Pancreas (tissue), 10 donors: ENCODE results near the gene CCDC85C. TPM values are rescaled to one million over a fixed set of nuclear protein-coding genes. Genes with fewer than 3 reads are reported as not detected.
A peak's percentile ranks its signal among the peaks of the same experiment; 100 is the strongest.

Source experiments
- ATAC-seq, 4 donors: fragments of 200-7000 bp; cut with Tn5 transposase; one replicate each; pipeline versions ENCODE4 v1.8.0 to v1.9.1; 2020; ENCODE audit warnings: mild to moderate bottlenecking in 4 of 4, moderate library complexity in 4 of 4
- DNase-seq, 6 donors: peaks; one replicate each; pipeline ENCODE4 v3.0.0-alpha.2; 2020
- FAIRE-seq: peaks from 2 replicates; lab custom pipeline; 2012; peaks lifted over from hg19 to GRCh38; lab: Jason Lieb, UNC
- H3K27ac ChIP-seq, 4 donors: fragments of 200-600 bp; sonication (generic); 1 replicate in 3 of 4; 2 replicates in 1 of 4; pipeline versions ENCODE4 v1.5.0 to v1.8.0; 2020
- H3K27me3 ChIP-seq, 4 donors: fragments of 200-600 bp; one replicate each; pipeline ENCODE4 v1.8.0; 2021
- H3K36me3 ChIP-seq, 3 donors: fragments of 200-600 bp; sonication (generic) in 1 of 3; one replicate each; pipeline versions ENCODE4 v1.5.0 to v1.8.0; 2020 to 2021
- H3K4me1 ChIP-seq, 3 donors: fragments of 200-600 bp; one replicate each; pipeline ENCODE4 v1.8.0; 2021
- H3K4me3 ChIP-seq, 4 donors: fragments of 200-600 bp; sonication (generic) in 2 of 4; one replicate each; pipeline versions ENCODE4 v1.5.0 to v1.8.0; 2020 to 2021
- H3K9me3 ChIP-seq, 4 donors: fragments of 200-600 bp; one replicate each; pipeline ENCODE4 v1.8.0; 2021
- WGBS, 2 donors: extraction: QIAGEN DNeasy Blood & Tissue Kit; methylation state at CpG; one replicate each; pipeline ENCODE4 v1.1.7; 2013; 5-methylcytosine and 5-hydroxymethylcytosine counted together
- intact Hi-C, 3 donors: fragments of 100-400 bp; cut with DNase I; formaldehyde crosslinking; loops; one replicate each; pipeline versions ENCODE4 v1.11.1 to v1.14.2; 2022
- polyA plus RNA-seq, 2 donors: library from polyadenylated mRNA; stranded (reverse); fragments of 200-250 nt; gene quantifications; one replicate each; pipeline ENCODE4 v1.2.3, GENCODE V29; 2013
- total RNA-seq, 6 donors: library from RNA; stranded (reverse); fragmentation: NEBNext Ultra II Directional in 4 of 6; extraction: Animal tissue kit (Norgen Biotek cat#: 25700) in 4 of 6; gene quantifications; one replicate each; pipeline versions ENCODE4 v1.2.1 to v1.2.4, GENCODE V29; 2021 to 2023
- TF ChIP-seq, protein P1 (sequence below), 4 donors: fragments of 200-600 bp; sonication (generic) in 3 of 4; IDR thresholded peaks; one replicate each; pipeline versions ENCODE4 v1.5.0 to v1.8.0; 2021; ENCODE audit warnings: antibody characterized with exemption in 4 of 4
- donor health status: healthy with polysubstance abuse.
- donor health status: DM: no; HTN: no; CAD: no; lungs with moderate emphysema.
- donor health status: DM: no; HTN: no; CAD: no.
- donor health status: control.
- donor health status: control.
- donor health status: Bipolar disorder and iron deficiency.
- donor health status: DM: yes; HTN: yes; CAD: no.
- donor health status: DM: no; HTN: no; CAD: no.
- donor health status: DM: no; HTN: no; CAD: no.
- donor health status: DM: yes; HTN: yes; CAD: no.

Gene CCDC85C
- total and polyA plus RNA-seq, 8 donors: 9.5 to 22.2 (median 17.6) TPM

DNA sequence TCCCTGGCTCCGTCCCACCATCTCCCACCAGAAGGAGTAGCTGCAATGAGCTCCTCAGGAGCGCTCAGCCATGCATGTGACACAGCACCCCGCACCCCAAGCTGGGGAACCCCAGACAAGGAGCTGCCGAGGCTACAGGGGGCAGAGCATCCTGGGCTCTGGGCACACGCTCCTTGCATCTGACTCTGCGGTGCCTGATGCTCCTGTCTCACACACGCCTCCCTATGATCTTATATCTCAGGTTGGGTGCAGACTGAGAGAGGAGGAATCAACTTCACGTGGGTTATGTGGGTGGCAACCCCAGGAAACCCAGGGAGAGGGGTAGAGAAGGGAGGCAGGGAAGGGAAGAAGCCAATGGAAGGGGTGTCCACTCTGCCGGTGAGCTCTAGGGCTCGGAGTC is 62.8 kb downstream of the CCDC85C start:
- DNase-seq: peak in 1 of 6 donors; percentile 64
- H3K36me3 ChIP-seq: no peaks in the 10 kb centered on the region
- no peak overlapping the region for H3K4me3 ChIP-seq
- H3K27me3 ChIP-seq: no peaks in the 10 kb centered on the region
- TF ChIP-seq, protein P1, sequence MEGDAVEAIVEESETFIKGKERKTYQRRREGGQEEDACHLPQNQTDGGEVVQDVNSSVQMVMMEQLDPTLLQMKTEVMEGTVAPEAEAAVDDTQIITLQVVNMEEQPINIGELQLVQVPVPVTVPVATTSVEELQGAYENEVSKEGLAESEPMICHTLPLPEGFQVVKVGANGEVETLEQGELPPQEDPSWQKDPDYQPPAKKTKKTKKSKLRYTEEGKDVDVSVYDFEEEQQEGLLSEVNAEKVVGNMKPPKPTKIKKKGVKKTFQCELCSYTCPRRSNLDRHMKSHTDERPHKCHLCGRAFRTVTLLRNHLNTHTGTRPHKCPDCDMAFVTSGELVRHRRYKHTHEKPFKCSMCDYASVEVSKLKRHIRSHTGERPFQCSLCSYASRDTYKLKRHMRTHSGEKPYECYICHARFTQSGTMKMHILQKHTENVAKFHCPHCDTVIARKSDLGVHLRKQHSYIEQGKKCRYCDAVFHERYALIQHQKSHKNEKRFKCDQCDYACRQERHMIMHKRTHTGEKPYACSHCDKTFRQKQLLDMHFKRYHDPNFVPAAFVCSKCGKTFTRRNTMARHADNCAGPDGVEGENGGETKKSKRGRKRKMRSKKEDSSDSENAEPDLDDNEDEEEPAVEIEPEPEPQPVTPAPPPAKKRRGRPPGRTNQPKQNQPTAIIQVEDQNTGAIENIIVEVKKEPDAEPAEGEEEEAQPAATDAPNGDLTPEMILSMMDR (IDR thresholded peaks at IDR 0.05): no peak
- 84 to 85% methylated on average over 10 of the region's 10 CpGs for WGBS, 2 donors
- intact Hi-C loops: no loop called here
- no peak overlapping the region for H3K27ac ChIP-seq
- H3K4me1 ChIP-seq: peaks cover 0 to 6% (median 0%) of the 10 kb centered on the region in 3 donors
- H3K9me3 ChIP-seq: no peaks in the 10 kb centered on the region
- no peak for FAIRE-seq
- ATAC-seq: no peak

- H3K4me1 ChIP-seq: peaks cover 0 to 5% (median 0%) of the 10 kb centered on the region in 3 donors
- intact Hi-C loops: no loop called here
Measured at GRCh38 chr14:99540196-99541032, 63.6 kb downstream of the CCDC85C start.

GRCh38 chr14:99539491-99539890 is 64.5 kb downstream of the CCDC85C start:
- no peaks in the 10 kb centered on the region for H3K27me3 ChIP-seq
- FAIRE-seq: no peak
- no peak for DNase-seq
- no peaks in the 10 kb centered on the region for H3K36me3 ChIP-seq
- no peak overlapping the region for H3K4me3 ChIP-seq
- H3K9me3 ChIP-seq: no peaks in the 10 kb centered on the region
- intact Hi-C loops: no loop called here
- TF ChIP-seq, protein P1 (IDR thresholded peaks at IDR 0.05): no peak
- no peak for ATAC-seq
- H3K4me1 ChIP-seq: peaks cover 0 to 5% (median 0%) of the 10 kb centered on the region in 3 donors
- H3K27ac ChIP-seq: no peak overlapping the region
- 81 to 82% methylated on average over 9 of the region's 9 CpGs for WGBS, 2 donors

More at GRCh38 chr14:99540196-99541032, 63.6 kb downstream of the CCDC85C start:
- Histone ChIP-seq H3K27me3 (no peaks in the 10 kb centered on the region), H3K36me3 (no peaks in the 10 kb centered on the region), H3K4me3 (no peak overlapping the region), H3K9me3 (no peaks in the 10 kb centered on the region), H3K27ac (no peak overlapping the region)
- DNase-seq (peak in 1 of 6 donors; percentile 64), FAIRE-seq (no peak), ATAC-seq (no peak)
- WGBS, 2 donors: 74 to 79% methylated on average over 15 of the region's 15 CpGs
- TF ChIP-seq, protein P1 (IDR thresholded peaks at IDR 0.05): no peak

DNA sequence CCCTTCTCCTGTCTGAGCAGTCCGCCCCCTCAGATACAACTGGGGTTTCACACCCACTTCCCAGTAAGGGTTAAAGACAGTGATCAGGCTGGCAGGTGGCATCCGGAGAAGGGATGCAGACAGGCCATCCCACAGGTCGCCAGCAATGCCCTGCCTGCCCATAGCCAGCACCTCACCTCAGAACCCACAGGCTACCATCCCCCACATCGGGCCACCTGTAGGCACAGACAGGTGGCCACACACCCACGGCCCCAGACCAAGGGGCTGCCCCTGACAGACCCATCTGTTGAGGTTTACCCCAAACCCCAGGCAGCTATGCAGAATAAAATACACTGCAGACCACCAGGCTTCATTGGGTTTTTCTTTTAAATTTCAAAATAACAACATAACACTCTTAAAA is 65.3 kb downstream of the CCDC85C start:
- H3K27me3 ChIP-seq: no peaks in the 10 kb centered on the region
- H3K4me3 ChIP-seq: no peak overlapping the region
- H3K27ac ChIP-seq: no peak overlapping the region
- ATAC-seq: no peak
- no peaks in the 10 kb centered on the region for H3K36me3 ChIP-seq
- WGBS, 2 donors: 49 to 54% methylated on average over 5 of the region's 5 CpGs
- DNase-seq: no peak
- peaks cover 0 to 5% (median 0%) of the 10 kb centered on the region in 3 donors for H3K4me1 ChIP-seq
- TF ChIP-seq, protein P1 (IDR thresholded peaks at IDR 0.05): no peak
- intact Hi-C loops: no loop called here
- FAIRE-seq: no peak
- H3K9me3 ChIP-seq: no peaks in the 10 kb centered on the region

DNA sequence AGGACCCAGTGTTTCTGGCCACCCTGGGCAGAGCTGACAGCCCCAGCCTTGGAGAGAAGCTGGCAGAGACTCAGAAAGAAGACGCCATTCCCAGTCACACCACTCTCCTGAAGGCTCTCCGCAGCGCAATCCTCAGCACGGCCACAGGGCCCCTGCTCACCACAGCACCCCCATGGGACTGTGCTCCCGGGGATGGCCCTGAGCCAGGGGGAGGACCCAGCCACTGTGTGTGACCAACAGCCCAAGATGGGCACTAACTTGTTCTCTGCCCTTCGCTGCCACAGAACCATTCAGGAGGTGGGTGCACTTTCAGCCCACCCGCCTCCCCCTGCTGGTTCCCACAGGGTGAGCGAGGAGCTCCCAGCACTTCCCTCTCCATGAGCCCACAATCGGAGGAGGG is 65.7 kb downstream of the CCDC85C start:
- ATAC-seq (peak in 2 of 4 donors; percentile 12 to 39), DNase-seq (peak in 1 of 6 donors; percentile 75), FAIRE-seq (no peak)
- intact Hi-C loops: no loop called here
- Histone ChIP-seq H3K36me3 (no peaks in the 10 kb centered on the region), H3K4me3 (no peak overlapping the region), H3K4me1 (peaks cover 0 to 5% (median 0%) of the 10 kb centered on the region in 3 donors), H3K27ac (no peak overlapping the region), H3K9me3 (no peaks in the 10 kb centered on the region), H3K27me3 (no peaks in the 10 kb centered on the region)
- WGBS, 2 donors: 58 to 68% methylated on average over 9 of the region's 9 CpGs
- TF ChIP-seq, protein P1 (IDR thresholded peaks at IDR 0.05): no peak
